Embryonic facial prominence (tissue), 1 donor: ENCODE data around the gene TSPAN17.
A peak's percentile ranks its signal among the peaks of the same experiment; 100 is the strongest.
"Not testable (repeated sequence)": the region's sequence is repeated elsewhere in the genome, so short reads cannot be mapped to it uniquely, and the experiment has no call there.

Experiments
- DNase-seq: peaks from one replicate; pipeline ENCODE4 v3.0.0-alpha.2; 2016; ENCODE audit errors: extremely low spot score

The TSPAN17 gene, protein sequence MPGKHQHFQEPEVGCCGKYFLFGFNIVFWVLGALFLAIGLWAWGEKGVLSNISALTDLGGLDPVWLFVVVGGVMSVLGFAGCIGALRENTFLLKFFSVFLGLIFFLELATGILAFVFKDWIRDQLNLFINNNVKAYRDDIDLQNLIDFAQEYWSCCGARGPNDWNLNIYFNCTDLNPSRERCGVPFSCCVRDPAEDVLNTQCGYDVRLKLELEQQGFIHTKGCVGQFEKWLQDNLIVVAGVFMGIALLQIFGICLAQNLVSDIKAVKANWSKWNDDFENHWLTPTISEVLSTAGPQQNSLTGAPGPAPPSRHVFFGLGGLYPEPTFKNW

DNA sequence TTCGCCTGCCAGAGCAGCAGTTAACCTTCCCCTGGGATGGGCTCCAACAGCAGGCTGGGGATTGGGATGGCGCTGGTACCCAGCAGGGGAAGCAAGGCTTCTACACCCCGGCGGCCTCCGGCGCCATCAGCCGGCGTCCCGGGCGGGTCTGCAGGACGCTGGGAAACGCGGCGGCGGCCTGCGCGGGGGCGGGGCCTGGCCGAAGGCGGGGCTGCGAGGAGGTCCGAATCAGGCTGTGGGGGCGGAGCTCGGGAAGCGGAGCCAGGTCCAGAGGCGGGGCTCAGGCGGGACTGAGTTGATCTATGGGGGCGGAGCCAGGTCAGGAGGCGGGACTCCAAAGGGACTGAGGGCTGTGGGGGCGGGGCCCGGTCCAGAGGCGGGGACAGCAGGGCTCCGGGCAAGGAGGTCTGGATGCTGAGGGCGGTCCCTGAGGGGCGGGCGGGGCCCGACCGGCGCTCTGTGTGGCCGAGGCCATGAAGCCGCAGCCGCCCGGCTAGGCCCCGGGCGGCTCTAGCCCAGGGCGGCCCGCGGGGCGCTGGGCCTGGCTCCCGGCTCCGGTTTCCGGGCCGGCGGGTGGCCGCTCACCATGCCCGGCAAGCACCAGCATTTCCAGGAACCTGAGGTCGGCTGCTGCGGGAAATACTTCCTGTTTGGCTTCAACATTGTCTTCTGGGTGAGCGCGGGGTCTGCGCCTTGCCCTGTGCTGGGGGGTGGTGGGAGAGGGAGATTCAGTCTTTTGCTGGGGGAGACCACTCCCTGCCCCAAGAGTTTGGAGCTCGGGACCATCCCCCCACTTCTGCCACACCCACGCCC is at the start of gene TSPAN17:
Gene TSPAN17 (plus strand): TSS at position 455 of the 813 bp plus-strand sequence. CDS start 132 bp downstream, at position 587.
- peak; percentile 95 for DNase-seq

DNA sequence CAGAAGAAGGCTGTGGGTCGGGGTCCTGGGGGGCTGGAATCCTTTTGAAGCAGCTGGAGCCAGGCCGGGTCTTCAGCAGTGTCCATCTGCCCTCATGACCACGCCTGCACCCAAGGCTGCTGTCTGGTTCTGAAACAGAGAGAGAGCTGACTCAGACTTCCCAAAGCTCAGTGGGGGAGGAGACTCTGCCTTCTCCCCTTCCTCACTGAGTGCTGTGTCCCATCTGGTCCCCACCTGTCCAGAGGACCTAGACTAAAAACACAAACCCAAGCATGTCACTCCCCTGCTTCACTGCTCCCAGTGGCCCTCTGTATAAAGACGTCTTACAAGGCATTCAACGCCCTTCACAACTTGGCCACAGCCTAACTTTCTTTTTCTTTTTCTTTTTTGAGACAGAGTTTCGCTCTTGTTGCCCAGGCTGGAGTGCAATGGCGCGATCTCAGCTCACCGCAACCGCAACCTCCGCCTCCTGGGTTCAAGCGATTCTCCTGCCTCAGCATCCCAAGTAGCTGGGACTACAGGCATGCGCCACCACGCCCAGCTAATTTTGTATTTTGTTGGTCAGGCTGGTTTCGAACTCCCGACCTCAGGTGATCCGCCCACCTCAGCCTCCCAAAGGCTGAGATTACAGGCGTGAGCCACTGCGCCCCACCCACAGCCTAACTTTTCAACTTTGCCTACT is 47.4 kb upstream of the TSPAN17 start:
- not testable (repeated sequence) for DNase-seq

DNA sequence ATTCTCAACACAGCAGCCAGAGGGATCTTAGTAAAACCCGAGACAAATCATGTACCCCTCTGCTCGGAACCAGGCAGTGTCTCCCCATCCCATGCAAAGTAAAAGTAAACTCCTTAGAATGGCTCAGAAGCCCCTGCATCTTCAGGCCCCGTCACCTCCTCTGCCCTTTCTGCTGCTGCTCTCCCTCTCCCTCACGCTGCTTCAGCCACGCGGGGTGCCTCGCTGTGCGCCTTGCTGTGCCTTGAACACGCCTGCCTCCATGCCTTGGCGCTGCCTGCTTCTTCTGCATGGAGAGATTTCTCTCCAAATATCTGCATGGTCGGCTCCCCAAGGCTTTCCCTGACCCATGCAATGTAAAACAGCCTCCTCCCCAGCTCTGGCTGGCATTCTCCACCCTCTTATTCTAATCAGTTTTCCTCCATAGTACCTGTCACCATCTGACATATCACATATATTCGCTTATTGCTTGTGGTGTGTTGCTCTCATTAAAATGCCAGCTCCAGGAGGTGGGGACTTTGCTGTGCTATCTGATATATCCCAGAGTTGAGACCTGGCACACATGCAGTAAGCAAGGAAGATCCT is 45.3 kb upstream of the TSPAN17 start:
- DNase-seq = no peak

DNA sequence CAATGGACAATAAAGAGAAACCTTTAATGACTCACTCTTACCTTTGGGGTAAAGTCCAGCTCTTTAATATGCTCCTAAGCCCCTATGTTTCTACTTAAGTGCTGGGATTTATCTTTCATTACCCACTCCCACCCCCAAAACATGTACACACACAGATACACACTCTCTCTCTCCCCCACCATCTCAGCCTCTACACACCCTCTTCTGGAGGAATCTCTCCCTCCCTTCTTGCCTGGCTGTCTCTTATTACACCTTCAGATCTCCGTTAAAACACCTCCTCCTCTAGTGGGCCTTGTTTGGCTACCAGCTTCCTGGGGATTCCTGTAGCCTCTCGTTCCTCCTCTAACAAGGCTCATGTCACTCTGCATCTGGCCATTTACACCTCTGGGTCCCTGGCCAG is 44.2 kb upstream of the TSPAN17 start:
- no peak for DNase-seq

DNA sequence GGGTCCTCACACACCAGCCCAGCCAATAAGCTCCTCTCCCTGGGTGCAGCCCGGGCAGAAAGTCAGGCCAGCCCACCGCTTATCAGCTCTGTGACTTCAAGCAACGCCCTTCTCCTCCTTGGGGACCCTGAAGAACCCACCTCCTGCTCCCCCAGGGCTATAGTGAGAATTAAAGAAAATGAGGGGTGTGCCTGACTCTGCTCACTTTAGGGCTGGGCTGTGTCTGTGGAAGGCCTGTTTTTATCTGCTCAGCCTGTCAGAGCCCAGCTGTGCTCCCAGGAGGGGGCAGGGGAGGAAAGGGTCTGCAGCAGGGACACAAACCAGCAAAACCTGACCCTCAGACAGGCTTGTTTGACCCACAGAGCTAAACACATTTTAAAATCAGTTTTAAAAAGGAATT is 41.3 kb upstream of the TSPAN17 start:
- no peak for DNase-seq

DNA sequence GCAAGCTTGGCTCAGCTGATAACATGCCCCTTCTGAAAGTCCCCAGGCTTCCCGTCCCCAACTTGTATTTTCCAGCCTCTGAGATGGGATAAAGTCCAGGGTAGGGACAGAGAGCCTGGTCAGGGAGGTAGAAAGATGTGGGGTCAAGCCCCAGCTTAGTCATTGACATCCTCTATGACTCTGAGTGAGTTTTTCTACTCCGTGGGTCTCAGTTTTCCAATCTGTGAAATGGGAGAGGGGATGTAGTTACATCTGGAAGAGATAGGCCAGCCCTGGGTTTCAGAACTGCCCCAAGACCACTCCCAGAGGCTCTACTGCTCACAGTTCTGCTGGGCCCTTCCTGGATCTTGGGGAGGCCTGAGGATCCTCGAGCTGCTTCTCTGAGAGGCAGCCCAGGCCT is 40.4 kb upstream of the TSPAN17 start:
- DNase-seq = no peak

DNA sequence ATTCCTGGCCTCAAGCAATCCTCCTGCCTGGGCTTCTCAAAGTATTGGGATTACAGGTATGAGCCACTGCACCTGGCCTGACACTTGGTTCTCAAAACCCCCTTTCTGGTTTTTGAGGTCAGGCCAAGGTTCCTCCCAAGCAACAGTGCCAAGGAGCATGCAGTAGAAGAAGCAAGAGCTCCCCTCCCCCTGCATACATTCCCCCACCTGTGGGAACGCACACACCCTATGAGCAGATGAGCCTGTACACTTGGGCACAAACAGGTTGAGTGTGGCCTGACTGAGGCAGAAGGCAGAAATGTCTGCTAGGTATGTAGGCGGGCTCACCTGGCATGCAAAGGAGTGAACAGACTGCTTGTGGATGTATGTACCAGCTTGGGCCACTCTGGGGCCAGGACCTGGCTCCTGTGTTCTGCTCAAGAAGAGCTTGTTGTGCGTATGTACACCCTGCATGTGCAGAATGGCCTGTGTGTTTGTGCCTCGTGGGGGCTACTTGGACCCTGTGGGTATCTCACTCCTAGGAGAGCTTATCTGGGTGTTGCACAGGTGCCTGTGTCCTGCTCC is 39.1 kb upstream of the TSPAN17 start:
- no peak for DNase-seq

DNA sequence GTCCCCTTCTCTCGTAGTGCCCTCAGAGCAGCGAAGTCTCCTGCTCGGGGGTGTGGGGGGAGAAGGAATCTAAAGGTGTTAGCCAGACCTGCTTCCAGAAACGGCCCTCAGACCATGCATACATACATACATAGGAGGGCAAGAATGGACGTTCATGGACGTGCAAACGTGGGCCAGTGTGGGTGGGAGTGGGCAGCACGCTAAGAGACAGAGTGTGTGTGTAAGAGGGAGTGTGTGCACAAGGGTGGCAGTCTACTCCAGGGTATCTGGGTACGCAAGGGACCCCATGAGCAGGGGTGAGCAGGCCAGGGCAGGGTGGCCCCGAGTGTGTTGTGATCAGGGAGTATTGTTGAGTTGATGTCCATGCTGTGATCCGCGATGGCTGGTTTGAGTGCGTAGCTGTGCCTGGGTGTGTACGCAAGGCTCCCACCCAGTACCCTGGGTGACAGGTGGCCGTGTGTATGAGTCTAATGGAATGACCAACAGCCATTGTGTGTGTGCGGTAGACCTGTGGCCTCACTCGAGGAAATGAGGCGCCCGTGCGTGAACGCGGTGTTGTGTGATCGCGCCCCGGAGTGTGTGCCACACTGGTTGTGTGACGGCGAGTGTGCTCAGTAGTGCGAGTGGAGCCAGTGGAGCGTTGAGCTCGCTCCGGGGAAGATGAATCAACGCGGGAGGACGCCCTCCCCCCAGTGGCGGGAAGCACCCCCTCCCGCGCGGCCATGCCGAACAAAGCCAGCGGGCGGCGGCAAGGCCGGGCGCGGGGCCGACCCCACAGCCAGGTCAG is 38.2 kb upstream of the TSPAN17 start:
- no peak for DNase-seq

DNA sequence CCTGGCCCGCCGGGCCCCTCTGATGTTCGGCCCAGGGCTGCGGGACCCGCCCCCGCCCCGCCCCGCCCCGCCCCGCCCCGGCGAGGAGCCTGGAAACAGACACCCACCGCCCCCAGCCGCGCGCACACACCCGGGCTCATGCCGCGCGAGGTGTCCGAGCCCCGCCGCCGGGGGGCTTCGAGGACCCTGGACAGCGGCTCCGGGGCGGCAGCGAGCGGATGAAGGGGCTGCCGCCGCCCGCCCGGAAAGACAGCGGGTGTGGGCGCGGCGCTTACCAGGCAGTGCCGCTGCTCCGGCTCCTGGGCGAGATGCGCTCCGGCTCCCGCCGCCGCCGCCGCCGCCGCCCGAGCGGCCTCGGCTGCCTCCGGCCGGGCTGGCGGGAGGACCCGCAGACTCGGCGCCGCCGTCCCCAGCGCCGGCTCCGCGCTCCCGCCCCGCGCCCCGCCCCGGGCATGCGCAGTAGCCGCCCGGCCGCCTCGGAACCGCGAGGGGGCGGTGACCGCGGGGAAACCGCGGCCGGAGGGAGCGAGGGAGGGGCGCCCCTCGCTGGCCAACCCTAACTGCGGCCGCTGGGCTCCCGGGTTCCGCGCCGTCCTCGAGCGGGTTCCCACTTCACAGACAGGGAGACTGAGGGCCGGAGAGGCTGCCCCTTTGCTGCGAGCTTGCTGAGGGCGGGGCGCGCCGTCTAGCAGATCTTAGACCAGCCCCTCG is 37.4 kb upstream of the TSPAN17 start, which contains the start of gene GPRIN1:
Gene GPRIN1 (minus strand): TSS at position 433 of the 711 bp plus-strand sequence. CDS start 10,322 bp downstream, outside the sequence.
- peak; percentile 31 for DNase-seq

DNA sequence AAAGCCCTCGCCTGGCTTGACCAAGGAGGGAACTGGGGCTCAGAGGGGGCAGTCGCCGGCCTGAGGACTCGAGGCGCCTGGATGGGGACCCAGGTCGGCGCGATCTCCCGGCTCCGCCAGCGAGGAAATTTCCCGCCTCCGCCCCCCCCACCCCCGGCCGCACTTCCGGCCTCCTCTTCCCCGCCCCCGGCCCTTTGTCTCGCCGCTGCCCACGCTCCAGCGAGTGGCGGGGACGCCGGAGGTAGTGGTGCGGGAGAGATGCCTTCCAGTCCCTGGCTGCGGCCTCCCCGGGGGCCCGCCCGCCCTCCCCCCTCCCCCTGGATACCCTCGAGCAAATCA is 36.9 kb upstream of the TSPAN17 start:
- no peak for DNase-seq

DNA sequence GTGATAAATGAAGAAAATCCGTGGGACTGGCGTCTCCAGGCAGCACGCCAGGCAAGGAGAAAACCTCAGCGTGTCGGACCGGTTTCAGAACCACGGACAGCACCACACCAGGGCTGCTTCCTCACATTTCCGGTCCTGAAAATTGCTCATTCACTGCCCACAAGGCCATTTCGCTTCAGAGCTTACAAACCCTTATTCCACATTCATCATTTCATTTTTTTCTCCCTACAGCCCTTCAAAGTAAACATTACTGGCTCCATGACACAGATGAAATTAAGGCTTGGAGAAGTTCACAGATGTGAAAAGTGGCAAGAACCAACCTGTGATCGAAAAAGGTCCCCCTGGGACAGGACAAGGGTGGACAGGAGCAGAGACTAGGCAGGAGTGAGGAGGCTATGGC is 35.8 kb upstream of the TSPAN17 start:
- DNase-seq = peak; percentile 40

DNA sequence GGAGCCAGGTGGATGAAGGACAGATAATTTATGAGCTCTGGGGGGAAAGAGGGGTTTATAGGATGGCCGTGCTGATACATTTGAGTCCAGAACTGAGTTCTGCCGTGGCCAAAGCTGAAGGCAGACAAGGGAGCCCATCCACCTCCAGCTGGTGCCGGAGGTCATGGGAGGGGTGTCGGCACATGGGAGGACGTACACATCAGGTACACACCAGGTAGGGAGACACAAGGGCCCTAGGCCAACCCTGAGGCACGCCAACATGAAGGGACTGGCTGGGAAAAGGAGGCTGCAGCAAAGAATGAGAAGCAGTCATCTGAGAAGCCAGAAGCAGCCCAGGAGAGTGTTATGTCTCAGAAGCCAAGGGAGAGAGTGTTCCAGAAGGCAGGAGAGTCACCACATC is 35.3 kb upstream of the TSPAN17 start:
- DNase-seq = no peak

DNA sequence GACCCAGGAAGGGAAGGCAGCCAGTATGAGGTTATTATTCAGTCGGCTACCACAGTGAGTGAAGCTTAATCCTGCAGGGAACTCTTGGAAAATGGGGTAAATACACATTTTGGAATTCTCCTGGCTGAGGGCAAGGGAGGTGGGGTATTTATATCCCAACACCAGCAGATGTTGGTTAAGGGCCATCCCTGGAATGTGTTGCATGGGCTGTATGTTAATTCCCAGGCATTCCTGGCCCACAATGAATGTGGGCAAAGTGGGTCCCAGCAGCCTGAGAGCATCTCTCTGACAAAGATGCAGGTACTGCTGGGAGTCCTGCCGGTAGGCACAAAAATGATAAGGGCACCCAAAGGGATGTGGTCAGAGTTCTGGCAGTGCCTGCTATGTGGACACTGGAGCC is 34.4 kb upstream of the TSPAN17 start:
- no peak for DNase-seq

DNA sequence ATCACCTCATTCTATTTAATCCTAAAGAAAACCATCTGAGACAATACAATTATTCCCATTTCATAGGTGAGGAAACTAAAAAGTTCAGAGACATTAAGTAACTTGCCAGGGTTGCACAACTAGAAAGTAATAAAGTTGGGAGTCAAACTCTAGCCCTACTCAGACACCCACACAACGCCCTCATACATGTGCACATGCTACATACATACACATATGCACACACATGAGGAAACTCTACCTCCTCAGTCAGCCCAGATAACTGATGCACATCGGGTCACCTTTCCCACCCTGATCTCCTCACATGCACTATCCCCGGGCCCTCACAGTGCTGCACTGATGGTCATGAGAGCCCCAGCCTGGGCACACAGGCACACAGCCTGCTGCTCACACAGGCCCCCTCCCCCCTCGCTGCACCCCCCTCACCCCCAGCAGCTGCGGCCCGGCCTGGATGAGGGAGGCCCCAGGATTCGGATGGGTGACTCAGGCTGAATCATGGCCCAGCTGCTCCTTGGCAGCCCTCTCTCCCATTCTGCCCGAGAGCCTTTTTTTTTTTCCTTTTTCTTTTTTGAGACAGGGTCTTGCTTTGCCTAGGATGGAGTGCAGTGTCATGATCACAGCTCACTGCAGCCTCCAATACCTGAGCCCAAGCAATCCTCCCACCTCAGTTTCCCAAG is 32.3 kb upstream of the TSPAN17 start:
- no peak for DNase-seq

DNA sequence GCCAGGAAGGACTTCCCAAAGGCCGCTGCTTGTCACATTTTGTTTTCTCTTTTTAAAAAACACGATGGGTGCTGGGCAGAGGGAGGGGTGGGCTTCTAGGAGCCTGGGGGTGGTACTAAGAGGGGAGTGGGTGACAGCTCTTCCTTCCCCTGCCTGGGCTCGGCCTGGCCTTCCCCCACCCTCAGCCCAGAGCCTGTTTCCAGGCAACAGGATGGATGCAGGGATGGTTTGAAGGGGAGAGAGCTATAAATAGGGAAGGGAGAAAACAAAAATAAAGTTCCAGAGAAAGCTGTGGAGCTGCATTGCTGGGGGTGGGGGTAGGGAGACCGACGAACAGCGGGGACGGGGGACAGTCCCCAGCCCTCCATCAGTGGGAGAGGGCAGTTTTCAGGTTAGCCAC is 30.8 kb upstream of the TSPAN17 start:
- DNase-seq = no peak

DNA sequence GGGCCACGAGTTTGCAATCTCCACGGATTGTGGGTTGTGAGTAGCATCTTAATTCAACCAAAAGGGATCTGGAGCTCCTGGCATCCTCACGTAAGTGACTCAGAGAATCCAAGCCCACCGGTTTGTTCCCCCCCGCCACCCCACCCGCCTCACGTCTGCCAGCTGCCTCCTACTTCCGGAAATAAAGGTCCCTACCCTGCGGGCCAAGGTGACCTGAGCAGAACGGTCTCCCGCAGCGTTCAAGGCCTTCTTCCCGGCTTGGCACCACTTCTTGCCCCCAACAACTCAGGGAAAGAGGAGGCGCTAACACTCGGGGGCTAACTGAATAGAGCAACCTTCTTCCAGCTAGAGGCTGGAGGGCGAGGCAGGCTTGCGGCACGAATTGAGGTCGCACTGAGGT is 28.5 kb upstream of the TSPAN17 start:
- no peak for DNase-seq

DNA sequence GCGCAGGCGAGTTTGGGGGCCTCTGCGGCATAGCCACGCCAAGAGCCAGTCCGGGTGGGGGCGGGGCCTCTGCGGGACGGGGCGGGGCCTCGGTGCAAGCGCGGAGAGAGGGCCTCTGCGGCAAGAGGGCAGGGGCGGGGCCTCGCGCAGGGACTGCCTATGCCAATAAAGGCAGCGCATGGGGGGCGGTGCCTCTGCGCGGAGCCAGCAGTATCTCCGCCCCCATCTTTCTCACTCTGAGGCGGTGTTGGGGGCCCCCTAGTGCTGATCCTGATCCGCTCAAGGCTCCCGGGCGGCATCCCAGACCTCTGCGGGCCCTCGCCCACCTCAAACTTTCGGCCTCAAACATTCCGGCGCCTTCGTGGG is 28.1 kb upstream of the TSPAN17 start:
- no peak for DNase-seq

DNA sequence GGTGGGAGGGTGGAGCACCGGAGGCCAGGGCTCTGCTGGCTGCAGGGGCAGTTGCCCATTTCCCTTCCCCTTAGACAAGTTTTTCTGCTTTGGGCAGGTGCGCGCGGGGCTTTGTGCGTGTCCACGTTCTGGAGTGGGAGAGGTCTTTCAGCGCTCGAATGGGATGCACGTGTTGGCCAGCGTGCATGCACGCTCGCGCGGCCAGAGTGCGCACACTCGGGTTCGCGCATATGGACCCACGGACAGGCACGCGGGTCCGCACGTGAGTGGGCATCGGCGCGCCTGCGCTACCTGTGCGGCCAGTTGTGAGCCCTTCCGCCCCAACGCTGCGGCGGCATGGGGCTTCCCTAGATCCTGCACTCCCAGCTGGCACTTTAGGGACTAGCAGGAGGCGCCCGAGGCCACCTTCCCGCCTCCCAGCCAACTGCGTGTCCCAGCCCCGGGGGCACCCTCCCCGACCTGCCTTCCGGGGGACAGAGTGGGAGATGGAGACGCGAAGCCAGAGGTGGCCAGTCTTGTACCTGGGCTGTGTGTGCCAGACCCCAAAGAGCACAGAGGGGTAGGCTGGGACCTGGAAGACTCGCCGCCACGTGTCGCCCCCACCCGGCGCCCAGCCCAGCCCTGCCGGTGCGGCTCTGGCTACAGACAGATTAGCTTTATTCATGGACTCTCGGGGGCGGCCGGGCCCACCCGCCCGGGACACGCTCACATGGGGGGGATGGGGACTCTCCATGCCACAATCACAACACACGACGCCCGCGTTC is 27.5 kb upstream of the TSPAN17 start:
- no peak for DNase-seq

DNA sequence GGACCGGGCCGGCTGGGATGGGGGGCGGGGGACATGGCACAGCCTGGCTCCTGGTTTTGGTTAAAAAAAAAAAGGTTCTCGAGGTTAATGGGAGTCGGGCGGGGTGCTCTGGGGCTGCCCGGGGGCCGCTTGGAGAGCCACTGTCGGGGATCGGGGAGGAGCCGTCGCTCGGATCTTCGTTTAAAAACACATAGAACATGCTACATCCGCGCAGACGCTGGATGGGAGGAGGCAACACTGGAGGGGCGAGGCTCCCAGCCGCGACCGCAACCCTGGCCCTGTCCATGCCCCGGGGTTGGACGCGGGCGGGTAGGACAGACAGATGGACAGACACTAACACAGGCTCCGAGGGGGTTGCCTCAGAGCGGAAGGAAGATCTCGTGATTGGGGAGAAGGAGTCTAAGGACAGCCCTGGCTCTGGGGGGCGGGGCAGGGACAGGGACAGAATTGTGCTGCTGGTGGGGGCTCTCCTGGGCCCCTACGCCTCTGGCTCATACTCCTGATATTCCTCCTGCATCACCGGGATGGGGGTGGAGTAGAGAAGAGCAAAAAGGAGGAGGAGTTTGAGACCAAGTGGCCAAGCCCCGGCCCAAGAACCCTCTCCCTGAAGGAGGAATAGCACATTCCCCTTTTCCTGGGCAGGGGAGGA is 26.8 kb upstream of the TSPAN17 start:
- DNase-seq = no peak
